Glutamatergic neuron (in vitro differentiated cells): Measurements from ENCODE around the gene RAD18. TPM values are rescaled to one million over a fixed set of nuclear protein-coding genes. Genes with fewer than 3 reads are reported as not detected.

Experiments used
- DNase-seq: peaks from one replicate; pipeline ENCODE4 v3.0.0; 2022
- H3K27ac Mint-ChIP-seq: one replicate; pipeline ENCODE4 v1.8.0; 2020; ENCODE audit warnings: mild to moderate bottlenecking, mixed read lengths, inconsistent platforms; ENCODE audit not compliant: unreplicated experiment
- H3K27me3 Mint-ChIP-seq: one replicate; pipeline ENCODE4 v1.8.0; 2020; ENCODE audit warnings: mild to moderate bottlenecking, moderate library complexity, mixed read lengths, inconsistent platforms; ENCODE audit not compliant: unreplicated experiment
- H3K36me3 Mint-ChIP-seq: one replicate; pipeline ENCODE4 v1.8.0; 2020; ENCODE audit warnings: mild to moderate bottlenecking, mixed read lengths, inconsistent platforms; ENCODE audit not compliant: unreplicated experiment
- H3K4me1 Mint-ChIP-seq: one replicate; pipeline ENCODE4 v1.8.0; 2020; ENCODE audit warnings: mild to moderate bottlenecking, low read depth, mixed read lengths, inconsistent platforms; ENCODE audit not compliant: unreplicated experiment
- H3K4me3 Mint-ChIP-seq: one replicate; pipeline ENCODE4 v1.8.0; 2020; ENCODE audit warnings: mild to moderate bottlenecking, mixed read lengths, inconsistent platforms; ENCODE audit not compliant: unreplicated experiment
- H3K9me3 Mint-ChIP-seq: one replicate; pipeline ENCODE4 v1.8.0; 2020; ENCODE audit warnings: mild to moderate bottlenecking, moderate library complexity, mixed read lengths, inconsistent platforms; ENCODE audit not compliant: unreplicated experiment
- total RNA-seq: library from RNA; stranded (reverse); fragmentation: NEBNext Ultra II Directional; extraction: Animal tissue kit (Norgen Biotek cat#: 25700); gene quantifications from one replicate; pipeline ENCODE4 v1.2.1, GENCODE V29; 2021; ENCODE audit not compliant: unreplicated experiment
- TF ChIP-seq, protein P1 (sequence below): fragments of 200-600 bp; sonication (generic); IDR thresholded peaks from one replicate; pipeline ENCODE4 v1.5.0; 2021; ENCODE audit not compliant: partially characterized antibody, unreplicated experiment

Gene RAD18
- total RNA-seq, 1 donor from 2014 or later = 11.9 TPM

- no peaks in the 10 kb centered on the region for H3K36me3 Mint-ChIP-seq
- H3K27ac Mint-ChIP-seq = no peak overlapping the region
- TF ChIP-seq, protein P1, sequence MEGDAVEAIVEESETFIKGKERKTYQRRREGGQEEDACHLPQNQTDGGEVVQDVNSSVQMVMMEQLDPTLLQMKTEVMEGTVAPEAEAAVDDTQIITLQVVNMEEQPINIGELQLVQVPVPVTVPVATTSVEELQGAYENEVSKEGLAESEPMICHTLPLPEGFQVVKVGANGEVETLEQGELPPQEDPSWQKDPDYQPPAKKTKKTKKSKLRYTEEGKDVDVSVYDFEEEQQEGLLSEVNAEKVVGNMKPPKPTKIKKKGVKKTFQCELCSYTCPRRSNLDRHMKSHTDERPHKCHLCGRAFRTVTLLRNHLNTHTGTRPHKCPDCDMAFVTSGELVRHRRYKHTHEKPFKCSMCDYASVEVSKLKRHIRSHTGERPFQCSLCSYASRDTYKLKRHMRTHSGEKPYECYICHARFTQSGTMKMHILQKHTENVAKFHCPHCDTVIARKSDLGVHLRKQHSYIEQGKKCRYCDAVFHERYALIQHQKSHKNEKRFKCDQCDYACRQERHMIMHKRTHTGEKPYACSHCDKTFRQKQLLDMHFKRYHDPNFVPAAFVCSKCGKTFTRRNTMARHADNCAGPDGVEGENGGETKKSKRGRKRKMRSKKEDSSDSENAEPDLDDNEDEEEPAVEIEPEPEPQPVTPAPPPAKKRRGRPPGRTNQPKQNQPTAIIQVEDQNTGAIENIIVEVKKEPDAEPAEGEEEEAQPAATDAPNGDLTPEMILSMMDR = no peak
- no peak for DNase-seq
- H3K4me1 Mint-ChIP-seq = no peaks in the 10 kb centered on the region
- H3K4me3 Mint-ChIP-seq = no peak overlapping the region
- no peaks in the 10 kb centered on the region for H3K27me3 Mint-ChIP-seq
- H3K9me3 Mint-ChIP-seq = no peaks in the 10 kb centered on the region
Measured at GRCh38 chr3:8914491-8914890, 48.8 kb downstream of the RAD18 start.

- TF ChIP-seq, protein P1 = no peak
- H3K4me1 Mint-ChIP-seq = no peaks in the 10 kb centered on the region
Measured at GRCh38 chr3:8911781-8912180, 51.5 kb downstream of the RAD18 start.

GRCh38 chr3:8909160-8909559, 54.1 kb downstream of the RAD18 start:
- peaks cover 2% of the 10 kb centered on the region for H3K27me3 Mint-ChIP-seq
- H3K4me1 Mint-ChIP-seq = no peaks in the 10 kb centered on the region
- TF ChIP-seq, protein P1 = no peak
- no peak overlapping the region for H3K4me3 Mint-ChIP-seq
- no peaks in the 10 kb centered on the region for H3K36me3 Mint-ChIP-seq
- no peak for DNase-seq
- no peak overlapping the region for H3K27ac Mint-ChIP-seq
- H3K9me3 Mint-ChIP-seq = no peaks in the 10 kb centered on the region

More at GRCh38 chr3:8911781-8912180, 51.5 kb downstream of the RAD18 start:
- Mint-ChIP-seq H3K4me3 (no peak overlapping the region), H3K27me3 (no peaks in the 10 kb centered on the region), H3K27ac (no peak overlapping the region), H3K36me3 (no peaks in the 10 kb centered on the region), H3K9me3 (no peaks in the 10 kb centered on the region)
- no peak for DNase-seq

- peaks cover 2% of the 10 kb centered on the region for H3K27me3 Mint-ChIP-seq
- no peaks in the 10 kb centered on the region for H3K36me3 Mint-ChIP-seq
- DNase-seq = no peak
- no peak overlapping the region for H3K4me3 Mint-ChIP-seq
- H3K4me1 Mint-ChIP-seq = peaks cover 8% of the 10 kb centered on the region
- H3K9me3 Mint-ChIP-seq = no peaks in the 10 kb centered on the region
- no peak overlapping the region for H3K27ac Mint-ChIP-seq
- TF ChIP-seq, protein P1 = no peak
Measured at GRCh38 chr3:8903191-8903590, 60.1 kb downstream of the RAD18 start.

DNA sequence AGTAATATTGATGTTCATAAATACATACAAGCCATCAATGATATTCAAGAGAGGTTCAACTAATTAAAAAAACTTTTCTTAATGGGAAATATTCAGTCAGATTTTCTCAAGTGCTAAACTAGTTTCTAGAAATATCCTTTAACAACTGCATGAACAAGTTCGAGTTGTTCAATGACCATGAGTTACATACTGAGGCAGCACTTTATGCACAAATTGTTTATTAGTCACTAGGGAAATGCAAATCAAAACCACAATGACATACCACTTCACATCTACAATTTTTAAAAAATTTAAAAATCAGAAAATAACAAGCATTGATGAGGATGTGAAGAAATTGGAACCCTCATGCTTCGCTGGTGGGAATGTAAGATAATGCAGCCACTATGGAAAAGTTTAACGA, 62.4 kb downstream of the RAD18 start:
- H3K4me3 Mint-ChIP-seq = no peak overlapping the region
- TF ChIP-seq, protein P1 = no peak
- peaks cover 8% of the 10 kb centered on the region for H3K4me1 Mint-ChIP-seq
- H3K27ac Mint-ChIP-seq = no peak overlapping the region
- H3K27me3 Mint-ChIP-seq = peaks cover 2% of the 10 kb centered on the region
- DNase-seq = no peak
- no peaks in the 10 kb centered on the region for H3K9me3 Mint-ChIP-seq
- H3K36me3 Mint-ChIP-seq = no peaks in the 10 kb centered on the region
